CD14-positive monocyte (primary cell): ENCODE data around the gene TP53BP2. TPM values are rescaled to one million over a fixed set of nuclear protein-coding genes. Genes with fewer than 3 reads are reported as not detected.

Experiments used
- DNase-seq, 3 donors: peaks; one replicate each; pipeline ENCODE4 v3.0.0-alpha.2; 2011 to 2022
- H2AFZ ChIP-seq: 2 replicates; pipeline ENCODE4 v1.6.0; 2012; ENCODE audit warnings: mild to moderate bottlenecking, low read depth, low read length, inconsistent platforms; ENCODE audit not compliant: insufficient read depth, poor library complexity, severe bottlenecking
- H3K27ac ChIP-seq, 2 donors: 1 replicate in 1 of 2; 2 replicates in 1 of 2; pipeline ENCODE4 v1.5.1; 2012 to 2013; ENCODE audit warnings: low read length in 2 of 2, control low read depth in 1 of 2, inconsistent platforms in 1 of 2, low read depth in 1 of 2, mild to moderate bottlenecking in 1 of 2
- H3K27me3 ChIP-seq, 2 donors: one replicate each; pipeline versions ENCODE4 v1.6.0 to v1.6.1; 2011 to 2013; ENCODE audit warnings: low read length in 2 of 2; ENCODE audit not compliant: control insufficient read depth in 2 of 2, insufficient read depth in 2 of 2
- H3K36me3 ChIP-seq, 2 donors: replicated peaks in 1 of 2; 1 replicate in 1 of 2; 2 replicates in 1 of 2; pipeline versions ENCODE4 v1.5.1 to v1.6.1; 2012 to 2013; ENCODE audit warnings: low read length in 2 of 2, control low read depth in 1 of 2, inconsistent platforms in 1 of 2, mild to moderate bottlenecking in 1 of 2; ENCODE audit not compliant: insufficient read depth in 2 of 2, control insufficient read depth in 1 of 2
- H3K4me1 ChIP-seq, 2 donors: 1 replicate in 1 of 2; 2 replicates in 1 of 2; pipeline versions ENCODE4 v1.5.1 to v1.6.1; 2012 to 2013; ENCODE audit warnings: low read length in 2 of 2, control low read depth in 1 of 2, inconsistent platforms in 1 of 2, mild to moderate bottlenecking in 1 of 2, moderate library complexity in 1 of 2; ENCODE audit not compliant: insufficient read depth in 2 of 2, control insufficient read depth in 1 of 2
- H3K4me2 ChIP-seq: replicated peaks from 2 replicates; pipeline ENCODE3; 2012; ENCODE audit warnings: low read length, moderate library complexity, mild to moderate bottlenecking; ENCODE audit not compliant: poor library complexity, severe bottlenecking; ENCODE audit errors: extremely low read depth
- H3K4me3 ChIP-seq, 3 experiments: fragments of 200-600 bp in 1 of 3; sonication (generic) in 1 of 3; replicated peaks in 1 of 3; 1 replicate in 2 of 3; 2 replicates in 1 of 3; pipeline ENCODE4 v1.5.1; 2011 to 2013; ENCODE audit warnings: low read length in 3 of 3, mild to moderate bottlenecking in 3 of 3, control low read depth in 2 of 3, low read depth in 2 of 3, inconsistent platforms in 1 of 3, moderate library complexity in 1 of 3
- H3K79me2 ChIP-seq: 2 replicates; pipeline ENCODE4 v1.6.0; 2012; ENCODE audit warnings: mild to moderate bottlenecking, control low read depth, inconsistent platforms, low read length, moderate library complexity; ENCODE audit not compliant: insufficient read depth
- H3K9ac ChIP-seq: 2 replicates; pipeline ENCODE4 v1.6.0; 2017; ENCODE audit warnings: low read length, mild to moderate bottlenecking; ENCODE audit not compliant: insufficient read depth, poor library complexity, severe bottlenecking
- H3K9me3 ChIP-seq, 2 donors: replicated peaks in 1 of 2; 1 replicate in 1 of 2; 2 replicates in 1 of 2; pipeline versions ENCODE4 v1.5.1 to v1.6.1; 2012 to 2013; ENCODE audit warnings: low read length in 2 of 2, control low read depth in 1 of 2; ENCODE audit not compliant: control insufficient read depth in 1 of 2, insufficient read depth in 1 of 2
- H4K20me1 ChIP-seq: 2 replicates; pipeline ENCODE4 v1.6.0; 2012; ENCODE audit warnings: mild to moderate bottlenecking, low read length, control low read depth, moderate library complexity; ENCODE audit not compliant: insufficient read depth
- H3K27ac Mint-ChIP-seq, 7 donors: one replicate each; pipeline ENCODE4 v1.8.0; 2020; ENCODE audit warnings: mild to moderate bottlenecking in 7 of 7, mixed read lengths in 7 of 7, moderate library complexity in 6 of 7, inconsistent platforms in 2 of 7
- H3K27me3 Mint-ChIP-seq, 3 donors: one replicate each; pipeline ENCODE4 v1.8.0; 2021 to 2022; ENCODE audit warnings: low read depth in 3 of 3, mild to moderate bottlenecking in 3 of 3, mixed read lengths in 3 of 3, moderate library complexity in 3 of 3, inconsistent platforms in 1 of 3
- H3K36me3 Mint-ChIP-seq, 2 donors: one replicate each; pipeline ENCODE4 v1.8.0; 2020; ENCODE audit warnings: mixed read lengths in 2 of 2, inconsistent platforms in 1 of 2, mild to moderate bottlenecking in 1 of 2
- H3K4me1 Mint-ChIP-seq: one replicate; pipeline ENCODE4 v1.8.0; 2020; ENCODE audit warnings: mild to moderate bottlenecking, mixed read lengths
- H3K4me3 Mint-ChIP-seq, 2 donors: one replicate each; pipeline ENCODE4 v1.8.0; 2020; ENCODE audit warnings: mild to moderate bottlenecking in 2 of 2, mixed read lengths in 2 of 2, moderate library complexity in 1 of 2
- H3K9me3 Mint-ChIP-seq, 7 donors: one replicate each; pipeline ENCODE4 v1.8.0; 2020 to 2022; ENCODE audit warnings: mixed read lengths in 7 of 7, mild to moderate bottlenecking in 6 of 7, moderate library complexity in 6 of 7, inconsistent platforms in 2 of 7
- CTCF ChIP-seq: fragments of 200-600 bp; IDR thresholded peaks from one replicate; pipeline ENCODE4 v1.8.0; 2022; ENCODE audit warnings: antibody characterized with exemption, mild to moderate bottlenecking
- WGBS: methylation state at CpG from one replicate; pipeline ENCODE4 v1.1.5; 2013; ENCODE audit warnings: missing lambda C conversion rate; ENCODE audit not compliant: insufficient coverage; 5-methylcytosine and 5-hydroxymethylcytosine counted together
- intact Hi-C, 2 donors: fragments of 100-400 bp; cut with micrococcal nuclease; formaldehyde crosslinking; loops; one replicate each; pipeline versions ENCODE4 v1.15.0 to v1.15.1; 2023
- polyA plus RNA-seq, 3 donors: library from polyadenylated mRNA; depleted of rRNA in 1 of 3; unstranded in 2 of 3; stranded (reverse) in 1 of 3; fragments of 300-500 nt in 2 of 3; fragments of >200 nt in 1 of 3; fragmentation: Illumina TruSeq in 2 of 3; gene quantifications; 1 replicate in 2 of 3; 2 replicates in 1 of 3; pipeline ENCODE4 v1.2.3, GENCODE V29; 2012 to 2021

The TP53BP2 gene
- polyA plus RNA-seq, 3 donors: 5.7 to 19.7 (median 8.8) TPM

DNA sequence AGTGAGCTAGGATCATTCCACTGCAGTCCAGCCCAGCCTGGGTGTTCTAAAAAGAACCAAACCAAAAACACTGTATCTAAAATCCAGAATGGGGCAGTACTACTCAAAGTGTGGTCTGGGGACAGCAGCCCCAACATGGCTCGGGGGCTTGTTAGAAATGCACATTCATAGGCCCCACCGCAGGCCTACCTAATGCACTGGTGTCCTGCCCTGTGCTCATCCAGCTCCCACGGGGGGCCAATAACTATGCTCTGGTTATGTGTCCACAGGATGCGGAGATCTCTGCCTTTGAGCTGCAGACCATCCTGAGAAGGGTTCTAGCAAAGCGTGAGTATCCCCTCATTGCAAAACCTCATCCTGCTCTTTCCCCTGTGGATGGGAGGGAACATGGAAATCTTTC, 81.9 kb downstream of the TP53BP2 start:
- Mint-ChIP-seq H3K27ac (peak overlapping the region in 1 of 7 donors; percentile 21), H3K27me3 (peaks cover 0 to 2% (median 0%) of the 10 kb centered on the region in 3 donors), H3K4me1 (peaks cover 3% of the 10 kb centered on the region), H3K36me3 (peaks cover 71 to 84% of the 10 kb centered on the region in 2 donors), H3K4me3 (no peak overlapping the region), H3K9me3 (no peaks in the 10 kb centered on the region)
- H4K20me1 ChIP-seq: peaks cover 9% of the 10 kb centered on the region
- H3K27ac ChIP-seq: no peak overlapping the region
- H3K9me3 ChIP-seq: no peaks in the 10 kb centered on the region
- H3K9ac ChIP-seq: no peak overlapping the region
- no peaks in the 10 kb centered on the region for H3K27me3 ChIP-seq
- intact Hi-C loops: no loop called here
- H3K4me2 ChIP-seq: no peak overlapping the region
- no peak overlapping the region for H2AFZ ChIP-seq
- DNase-seq: no peak
- H3K4me3 ChIP-seq: no peak overlapping the region
- H3K36me3 ChIP-seq: peaks cover 81 to 84% of the 10 kb centered on the region in 2 donors
- no peak for TF ChIP-seq CTCF
- no peaks in the 10 kb centered on the region for H3K4me1 ChIP-seq
- 95% methylated on average over 4 of the region's 5 CpGs for WGBS
- H3K79me2 ChIP-seq: no peaks in the 10 kb centered on the region

DNA sequence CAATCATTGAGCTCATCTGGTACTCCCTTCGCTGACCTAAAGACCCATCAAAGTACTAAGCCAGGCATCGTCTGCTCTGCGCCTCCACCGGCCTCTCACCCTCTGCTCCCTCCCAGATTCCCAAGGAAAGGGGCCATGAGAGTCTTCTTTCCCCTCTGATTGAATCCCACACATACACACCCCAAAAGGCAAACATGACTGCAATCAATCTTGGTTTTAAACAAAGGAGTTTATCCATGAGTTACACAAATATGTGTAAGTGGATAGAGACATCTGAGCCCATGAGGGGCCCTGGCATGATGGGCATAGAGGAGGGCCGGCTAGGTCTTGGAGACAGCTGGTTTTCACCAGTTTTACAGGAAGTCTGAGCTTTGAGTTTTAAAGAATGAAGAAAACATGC, 82.5 kb downstream of the TP53BP2 start:
- H3K9ac ChIP-seq: no peak overlapping the region
- intact Hi-C loops: no loop called here
- no peaks in the 10 kb centered on the region for H3K9me3 Mint-ChIP-seq
- H3K4me3 Mint-ChIP-seq: no peak overlapping the region
- no peaks in the 10 kb centered on the region for H3K79me2 ChIP-seq
- H3K27ac Mint-ChIP-seq: peak overlapping the region in 1 of 7 donors; percentile 47
- peaks cover 87% of the 10 kb centered on the region in 2 donors for H3K36me3 ChIP-seq
- H3K27me3 ChIP-seq: no peaks in the 10 kb centered on the region
- H3K27me3 Mint-ChIP-seq: peaks cover 0 to 4% (median 0%) of the 10 kb centered on the region in 3 donors
- peaks cover 3% of the 10 kb centered on the region for H3K4me1 Mint-ChIP-seq
- no peak for DNase-seq
- H4K20me1 ChIP-seq: peaks cover 9% of the 10 kb centered on the region
- no peak overlapping the region for H3K4me2 ChIP-seq
- peak overlapping the region in 1 of 2 donors; percentile 36 for H3K27ac ChIP-seq
- no peaks in the 10 kb centered on the region for H3K9me3 ChIP-seq
- H3K4me3 ChIP-seq: no peak overlapping the region
- H2AFZ ChIP-seq: no peak overlapping the region
- H3K36me3 Mint-ChIP-seq: peaks cover 74 to 87% of the 10 kb centered on the region in 2 donors
- no peaks in the 10 kb centered on the region for H3K4me1 ChIP-seq
- WGBS: 88% methylated on average over 4 of the region's 5 CpGs
- no peak for TF ChIP-seq CTCF
